MM.1S (cell line): ENCODE measurements around the gene KCNQ1.

Source experiments
- DNase-seq: peaks from one replicate; pipeline ENCODE4 v3.0.0-alpha.2; 2015
- H2AFZ ChIP-seq: fragments of 300-600 bp; sonication (generic); 2 replicates; pipeline ENCODE4 v1.6.0; 2016; ENCODE audit warnings: antibody characterized with exemption, low read length
- H3F3A ChIP-seq: fragments of 300-600 bp; sonication (generic); 2 replicates; pipeline ENCODE4 v1.6.1; 2016; ENCODE audit warnings: mild to moderate bottlenecking, antibody characterized with exemption, low read length, moderate library complexity, mixed read lengths; ENCODE audit not compliant: insufficient read depth
- H3K27ac ChIP-seq: fragments of 300-600 bp; sonication (generic); 2 replicates; pipeline ENCODE4 v1.5.1; 2016; ENCODE audit warnings: mild to moderate bottlenecking, low read length
- H3K27me3 ChIP-seq: fragments of 300-600 bp; sonication (generic); replicated peaks from 2 replicates; pipeline ENCODE4 v1.6.0; 2016; ENCODE audit warnings: low read length; ENCODE audit not compliant: insufficient read depth
- H3K36me3 ChIP-seq: fragments of 300-600 bp; sonication (generic); replicated peaks from 2 replicates; pipeline ENCODE4 v1.6.1; 2016; ENCODE audit warnings: mild to moderate bottlenecking, low read length, mixed read lengths; ENCODE audit not compliant: insufficient read depth
- H3K4me1 ChIP-seq: fragments of 300-600 bp; sonication (generic); 2 replicates; pipeline ENCODE4 v1.6.1; 2016; ENCODE audit warnings: low read length, mixed read lengths
- H3K4me2 ChIP-seq: fragments of 300-600 bp; sonication (generic); 2 replicates; pipeline ENCODE4 v1.6.0; 2016; ENCODE audit warnings: low read depth, low read length
- H3K4me3 ChIP-seq: fragments of 300-600 bp; sonication (generic); 2 replicates; pipeline ENCODE4 v1.5.1; 2016; ENCODE audit warnings: low read length, mixed read lengths
- H3K79me2 ChIP-seq: fragments of 300-600 bp; sonication (generic); 2 replicates; pipeline ENCODE4 v1.6.1; 2016; ENCODE audit warnings: mixed run types, low read length, mixed read lengths
- H3K9ac ChIP-seq: fragments of 300-600 bp; sonication (generic); 2 replicates; pipeline ENCODE4 v1.6.1; 2016; ENCODE audit warnings: low read length, mixed read lengths
- H3K9me2 ChIP-seq: fragments of 300-600 bp; sonication (generic); replicated peaks from 2 replicates; pipeline ENCODE4 v1.6.1; 2016; ENCODE audit warnings: mild to moderate bottlenecking, low read length, mixed read lengths; ENCODE audit not compliant: insufficient read depth
- H3K9me3 ChIP-seq: fragments of 300-600 bp; sonication (generic); replicated peaks from 2 replicates; pipeline ENCODE4 v1.6.1; 2016; ENCODE audit warnings: mild to moderate bottlenecking, low read length, mixed read lengths; ENCODE audit not compliant: insufficient read depth
- H4K20me1 ChIP-seq: fragments of 300-600 bp; sonication (generic); 2 replicates; pipeline ENCODE4 v1.6.1; 2016; ENCODE audit warnings: mild to moderate bottlenecking, low read length, moderate library complexity, mixed read lengths; ENCODE audit not compliant: insufficient read depth
- CTCF ChIP-seq: fragments of 300-600 bp; sonication (generic); IDR thresholded peaks from 2 replicates; pipeline ENCODE4 v1.5.1; 2016; ENCODE audit warnings: antibody characterized with exemption, low read length, mixed read lengths
- EZH2 ChIP-seq: fragments of 300-600 bp; sonication (generic); optimal IDR thresholded peaks from 2 replicates; pipeline ENCODE3; 2017; ENCODE audit warnings: low read depth, mild to moderate bottlenecking, antibody characterized with exemption, low read length, mixed read lengths
- EZH2phosphoT487 ChIP-seq: fragments of 300-600 bp; sonication (generic); IDR thresholded peaks from 2 replicates; pipeline ENCODE4 v1.6.1; 2018; ENCODE audit warnings: antibody characterized with exemption, low read length

Gene KCNQ1

DNA sequence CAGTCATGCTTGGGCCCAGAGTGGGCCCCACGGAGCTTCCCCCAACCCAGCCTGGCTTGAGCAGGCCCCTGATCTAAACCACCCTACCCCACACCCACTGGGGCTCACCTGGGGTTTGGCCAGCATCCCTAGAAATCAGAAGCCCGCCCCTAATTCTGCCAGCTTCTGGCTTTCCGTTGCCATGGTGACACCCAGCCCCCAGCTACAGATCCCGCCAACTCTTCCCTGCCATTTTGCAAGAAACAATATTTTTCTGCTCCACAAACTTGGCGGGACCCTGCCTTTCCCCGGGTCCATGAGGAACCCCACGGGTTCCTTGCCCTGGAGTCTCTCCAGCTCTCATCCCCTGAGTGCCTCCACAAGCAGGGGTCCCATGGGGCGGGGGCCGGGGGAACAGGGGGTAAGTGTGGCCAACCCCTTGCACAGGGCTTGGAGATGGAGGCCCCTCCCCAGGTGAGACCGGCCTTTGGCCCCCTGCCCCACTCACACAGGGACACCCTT is 350.7 kb downstream of the KCNQ1 start:
- Histone ChIP-seq H3K27me3 (no peaks in the 10 kb centered on the region), H3K4me1 (no peaks in the 10 kb centered on the region), H4K20me1 (no peaks in the 10 kb centered on the region), H3K36me3 (no peaks in the 10 kb centered on the region), H3K4me2 (no peak overlapping the region), H3K4me3 (no peak overlapping the region), H2AFZ (no peak overlapping the region), H3K9me3 (no peaks in the 10 kb centered on the region), H3K9me2 (no peaks in the 10 kb centered on the region), H3F3A (no peaks in the 10 kb centered on the region), H3K9ac (no peak overlapping the region), H3K27ac (no peak overlapping the region), H3K79me2 (no peaks in the 10 kb centered on the region)
- TF ChIP-seq EZH2 (no peak), CTCF (no peak), EZH2phosphoT487 (no peak)
- no peak for DNase-seq

- DNase-seq = no peak
- Histone ChIP-seq H3K4me3 (no peak overlapping the region), H3K79me2 (no peaks in the 10 kb centered on the region), H2AFZ (no peak overlapping the region), H3K9ac (no peak overlapping the region), H3K27me3 (no peaks in the 10 kb centered on the region), H3K4me2 (no peak overlapping the region), H3K27ac (no peak overlapping the region), H3K36me3 (no peaks in the 10 kb centered on the region), H3F3A (no peaks in the 10 kb centered on the region), H3K9me2 (no peaks in the 10 kb centered on the region), H4K20me1 (no peaks in the 10 kb centered on the region), H3K9me3 (no peaks in the 10 kb centered on the region), H3K4me1 (no peaks in the 10 kb centered on the region)
- no peak for TF ChIP-seq EZH2phosphoT487
- no peak for TF ChIP-seq CTCF
- no peak for TF ChIP-seq EZH2
Observed at GRCh38 chr11:2796091-2796490, 351.3 kb downstream of the KCNQ1 start.

DNA sequence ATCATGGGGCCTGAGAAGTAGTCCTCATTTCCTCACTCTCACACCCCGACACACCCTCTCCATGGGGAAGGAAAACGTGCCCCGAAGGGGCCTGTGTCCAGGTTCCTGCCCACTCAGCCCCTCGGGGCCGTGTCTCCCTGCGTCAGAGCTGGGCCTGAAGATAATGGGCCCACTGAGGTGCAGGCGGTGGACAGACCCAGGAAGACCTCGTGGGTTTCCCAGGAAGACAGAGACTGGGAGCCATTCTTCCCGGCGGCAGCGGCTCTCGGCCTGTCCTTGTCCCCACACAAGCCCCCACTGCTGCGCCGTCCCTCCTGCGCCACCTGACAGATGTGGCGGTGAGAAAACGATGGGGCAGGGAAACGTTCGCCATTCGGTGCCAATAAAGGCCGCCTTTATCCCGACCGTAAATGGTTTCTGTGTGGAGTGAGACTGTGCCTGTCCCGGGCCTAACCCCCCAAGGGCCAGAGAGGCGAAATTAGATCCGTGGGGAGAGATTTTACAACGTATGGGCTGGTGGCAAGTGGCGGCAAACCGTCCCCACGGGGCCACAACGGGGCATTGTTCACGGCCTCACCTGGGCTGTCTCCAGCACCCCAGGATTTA is 351.8 kb downstream of the KCNQ1 start:
- no peaks in the 10 kb centered on the region for H4K20me1 ChIP-seq
- no peak overlapping the region for H3K9ac ChIP-seq
- no peak for DNase-seq
- no peaks in the 10 kb centered on the region for H3K4me1 ChIP-seq
- no peaks in the 10 kb centered on the region for H3K79me2 ChIP-seq
- TF ChIP-seq EZH2 = no peak
- TF ChIP-seq CTCF = no peak
- no peak for TF ChIP-seq EZH2phosphoT487
- no peaks in the 10 kb centered on the region for H3K9me2 ChIP-seq
- H3K9me3 ChIP-seq = no peaks in the 10 kb centered on the region
- no peak overlapping the region for H3K27ac ChIP-seq
- H3K36me3 ChIP-seq = no peaks in the 10 kb centered on the region
- no peaks in the 10 kb centered on the region for H3K27me3 ChIP-seq
- no peaks in the 10 kb centered on the region for H3F3A ChIP-seq
- H3K4me3 ChIP-seq = no peak overlapping the region
- no peak overlapping the region for H2AFZ ChIP-seq
- H3K4me2 ChIP-seq = no peak overlapping the region
